HG03521 (cell line): ENCODE results near the gene ARAF.
"Not testable (repeated sequence)": the region's sequence is repeated elsewhere in the genome, so short reads cannot be mapped to it uniquely, and the experiment has no call there.

Experiments used
- ATAC-seq: cut with Tn5 transposase; IDR thresholded peaks from one replicate; pipeline ENCODE4 v1.9.1; 2021; ENCODE audit warnings: mild to moderate bottlenecking, moderate library complexity; ENCODE audit not compliant: unreplicated experiment

ARAF gene

DNA sequence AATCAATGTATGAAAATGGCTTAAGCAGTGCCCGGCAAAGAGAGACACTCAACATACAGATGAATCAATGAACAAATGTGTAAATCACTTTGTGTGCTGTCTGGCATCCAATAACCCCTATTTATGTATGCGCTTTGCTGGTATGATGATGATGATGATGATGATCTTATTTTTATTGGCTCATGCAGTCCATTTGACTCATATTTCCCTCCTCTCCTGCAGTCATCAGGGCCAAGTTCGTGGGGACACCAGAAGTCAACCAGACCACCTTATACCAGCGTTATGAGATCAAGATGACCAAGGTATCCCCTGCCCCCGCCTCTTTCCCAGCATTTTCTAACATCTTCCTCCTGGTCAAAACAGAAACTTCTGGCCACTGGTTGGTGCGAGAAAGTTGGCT, 23.7 kb downstream of the ARAF start:
- ATAC-seq: no peak

DNA sequence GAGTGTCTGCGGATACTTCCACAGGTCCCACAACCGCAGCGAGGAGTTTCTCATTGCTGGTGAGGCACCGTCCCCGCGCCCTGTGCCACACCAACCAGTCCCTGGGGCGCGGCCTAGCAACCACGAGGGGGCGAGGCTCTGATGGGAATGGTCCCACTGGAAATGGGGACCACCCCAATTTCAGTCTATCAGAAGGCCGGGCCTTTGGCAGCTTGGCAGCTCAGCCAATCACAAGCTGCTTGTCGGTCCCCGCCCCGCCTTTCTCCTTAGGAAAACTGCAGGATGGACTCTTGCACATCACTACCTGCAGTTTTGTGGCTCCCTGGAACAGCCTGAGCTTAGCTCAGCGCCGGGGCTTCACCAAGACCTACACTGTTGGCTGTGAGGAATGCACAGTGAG, 24.3 kb downstream of the ARAF start:
- ATAC-seq: no peak

DNA sequence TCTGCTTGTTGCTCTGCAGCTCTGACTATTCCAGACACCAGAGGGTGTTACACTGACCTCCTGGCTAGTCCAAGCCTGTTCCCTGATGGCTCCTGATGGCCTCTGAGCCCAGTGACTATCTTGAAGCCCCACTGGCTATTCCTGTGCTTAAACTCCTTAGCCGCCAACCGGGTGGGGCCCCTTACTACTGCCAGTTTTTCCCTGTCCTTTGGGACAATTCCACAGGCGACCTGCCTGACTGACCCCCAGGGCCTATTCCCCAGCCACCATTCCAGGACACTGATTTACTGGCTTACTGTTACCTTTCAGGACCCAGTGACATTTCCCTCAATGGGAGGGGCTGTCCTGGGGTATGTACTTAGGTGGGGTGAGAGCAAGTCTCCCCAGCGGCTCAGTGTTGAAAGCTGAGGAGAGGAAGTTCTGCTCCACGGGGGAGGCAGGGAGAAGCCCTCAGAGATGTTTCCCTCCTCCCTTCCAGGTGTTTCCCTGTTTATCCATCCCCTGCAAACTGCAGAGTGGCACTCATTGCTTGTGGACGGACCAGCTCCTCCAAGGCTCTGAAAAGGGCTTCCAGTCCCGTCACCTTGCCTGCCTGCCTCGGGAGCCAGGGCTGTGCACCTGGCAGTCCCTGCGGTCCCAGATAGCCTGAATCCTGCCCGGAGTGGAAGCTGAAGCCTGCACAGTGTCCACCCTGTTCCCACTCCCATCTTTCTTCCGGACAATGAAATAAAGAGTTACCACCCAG, 25.2 kb downstream of the ARAF start:
- no peak for ATAC-seq

DNA sequence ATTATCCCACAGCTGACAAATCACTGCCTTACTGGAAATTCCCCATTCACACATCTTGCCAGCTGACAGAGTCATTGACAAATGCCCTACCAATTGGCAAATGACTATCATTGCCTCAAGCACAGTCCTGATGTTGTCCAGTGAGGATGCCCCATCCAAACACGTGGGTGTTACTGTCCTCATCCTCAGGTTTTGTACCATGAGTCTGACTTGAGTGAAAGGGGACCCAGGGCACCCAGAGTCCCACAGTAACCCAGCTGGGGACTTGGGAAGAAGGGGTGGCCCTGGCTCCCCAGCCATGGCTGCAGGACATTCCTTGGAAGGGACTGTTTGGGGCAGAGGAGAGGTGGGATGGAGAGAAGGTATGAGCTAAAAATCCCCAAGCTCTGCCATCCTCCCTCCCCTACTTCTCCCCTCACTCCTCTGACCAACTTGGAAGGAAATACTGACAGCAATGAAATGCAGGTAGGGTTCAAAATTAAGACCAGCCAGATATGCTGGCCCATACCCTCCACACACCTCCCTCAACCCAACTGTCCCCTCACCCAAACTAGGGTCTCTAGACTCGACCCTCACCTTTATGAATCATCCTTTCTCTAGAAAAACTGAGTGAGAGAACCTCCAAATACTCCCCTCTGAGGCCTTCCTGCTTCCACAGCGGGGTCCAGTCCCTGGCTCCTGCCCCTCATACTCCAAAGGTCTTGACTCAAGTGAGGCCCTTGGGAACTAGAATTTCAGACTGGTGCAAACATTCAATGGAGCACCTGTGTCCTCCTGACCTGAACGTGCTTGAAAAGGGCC, 26.3 kb downstream of the ARAF start:
- ATAC-seq: no peak

DNA sequence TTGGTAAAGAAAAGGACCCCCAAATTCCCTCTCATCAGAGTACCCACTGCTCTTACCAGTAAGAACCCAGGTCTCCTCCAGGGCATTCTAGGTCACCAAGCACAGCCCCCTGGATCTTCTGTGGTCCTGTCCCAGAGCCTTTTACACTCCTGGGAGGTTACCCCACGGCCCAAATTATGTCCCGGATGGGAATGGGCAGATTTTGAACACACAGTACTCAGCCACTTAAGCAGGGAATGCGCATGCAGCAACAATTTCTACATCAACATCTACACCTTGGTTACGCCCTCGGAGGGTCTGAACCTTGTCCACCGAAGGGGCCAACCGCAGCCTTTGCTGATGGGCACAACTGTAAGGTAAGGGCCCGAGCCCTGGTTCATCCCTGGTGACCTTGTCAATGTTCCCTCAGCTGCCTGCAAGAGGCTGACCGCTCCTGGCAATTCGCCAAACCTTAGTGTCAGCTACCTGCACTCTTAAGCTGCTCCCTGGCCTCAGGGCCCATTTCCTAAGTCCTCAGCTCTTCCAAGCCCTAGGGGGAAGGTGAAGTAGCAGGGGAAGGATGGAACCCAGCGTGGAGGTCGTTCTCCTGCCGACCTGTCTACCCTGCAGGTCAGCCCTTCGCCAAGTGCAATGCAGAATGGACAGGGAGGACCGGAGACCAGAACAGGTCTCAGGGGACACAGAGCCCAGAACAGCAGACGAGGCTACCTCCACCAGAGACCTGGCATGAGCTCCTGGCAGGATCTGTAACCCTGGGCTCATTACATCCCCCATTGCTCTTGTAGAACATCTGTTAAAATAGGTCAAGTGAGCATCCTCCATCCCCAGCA, 27.1 kb downstream of the ARAF start:
- ATAC-seq: no peak

DNA sequence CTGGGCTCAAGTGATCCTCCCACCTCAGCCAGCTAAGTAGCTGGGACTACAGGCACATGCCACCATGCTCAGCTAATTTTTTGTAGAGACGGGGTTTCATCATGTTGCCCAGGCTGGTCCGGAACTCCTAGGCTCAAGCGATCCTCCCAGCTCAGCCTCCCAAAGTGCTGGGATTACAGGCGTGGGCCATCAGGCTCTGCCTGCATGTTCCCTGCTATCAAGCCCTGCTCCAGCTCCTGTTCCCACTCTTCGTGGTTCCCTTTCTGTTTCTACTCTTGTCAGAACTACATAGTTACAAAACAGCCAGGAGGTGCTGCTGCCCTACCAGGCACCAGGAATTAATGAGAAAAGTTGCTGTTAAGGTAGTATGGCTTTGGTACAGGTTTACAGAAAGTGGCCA, 30.0 kb downstream of the ARAF start:
- ATAC-seq: no peak

DNA sequence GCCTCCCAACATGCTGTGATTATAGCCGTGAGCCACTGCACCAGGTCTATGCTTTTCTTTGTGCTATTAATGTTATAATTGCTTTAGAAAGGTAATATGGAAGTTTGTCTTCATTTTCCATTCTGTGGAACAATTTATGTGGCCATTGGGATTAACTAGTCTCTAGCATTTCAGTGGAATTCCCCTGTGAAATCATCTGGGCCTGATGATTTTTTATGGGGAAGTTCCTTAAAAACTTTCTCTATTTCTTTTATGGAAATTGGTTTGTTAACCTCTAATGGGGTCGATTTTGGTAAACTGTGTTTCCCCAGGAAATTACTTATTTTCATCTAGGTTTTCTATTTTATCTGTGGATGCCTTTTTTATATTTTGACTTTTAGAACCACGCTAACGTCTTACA, 32.5 kb downstream of the ARAF start:
- ATAC-seq: no peak

DNA sequence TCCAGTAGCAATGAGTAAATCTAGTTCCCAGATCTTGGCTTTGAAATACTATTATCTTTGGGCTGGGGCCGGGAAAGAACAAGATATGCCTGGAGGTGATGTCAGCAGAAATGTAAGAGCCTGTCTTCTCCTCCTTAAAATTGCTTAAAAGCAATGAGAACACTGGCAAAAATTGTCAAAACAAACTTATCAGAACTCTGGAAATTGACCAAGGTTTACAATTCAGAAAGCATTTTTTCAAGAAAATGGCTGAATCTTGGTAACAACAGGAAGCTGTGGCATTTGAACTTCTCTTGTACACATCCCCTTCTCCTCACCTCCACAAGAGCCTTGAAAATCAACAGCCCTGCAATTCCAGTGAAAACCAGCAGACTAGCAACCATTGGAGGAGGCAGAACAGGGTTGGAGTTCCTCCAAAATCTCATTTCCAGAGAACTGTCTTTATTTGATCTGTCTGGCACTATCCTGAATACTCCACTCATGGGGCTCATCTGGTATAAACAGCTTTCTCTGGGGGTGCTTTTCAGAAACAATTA, 34.8 kb downstream of the ARAF start:
- ATAC-seq: no peak

DNA sequence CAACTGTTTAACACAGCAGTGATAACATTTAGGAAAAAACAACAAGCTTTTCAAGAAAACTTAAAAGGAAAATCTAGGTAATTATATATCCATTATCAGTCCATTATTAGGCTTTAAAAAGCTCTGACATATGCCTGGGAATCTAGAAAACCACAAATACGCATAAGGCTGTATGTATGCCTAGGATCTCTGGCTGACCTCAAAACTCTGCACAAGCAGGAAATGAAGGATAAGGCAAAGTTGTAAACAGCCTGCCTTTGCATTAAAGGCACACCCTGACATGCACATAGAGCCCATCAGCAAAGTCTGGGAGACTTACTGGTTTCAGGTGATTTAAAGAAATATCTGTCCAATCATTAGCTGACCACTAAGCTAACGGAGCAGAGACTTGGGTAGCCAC, 35.3 kb downstream of the ARAF start:
- ATAC-seq: no peak

DNA sequence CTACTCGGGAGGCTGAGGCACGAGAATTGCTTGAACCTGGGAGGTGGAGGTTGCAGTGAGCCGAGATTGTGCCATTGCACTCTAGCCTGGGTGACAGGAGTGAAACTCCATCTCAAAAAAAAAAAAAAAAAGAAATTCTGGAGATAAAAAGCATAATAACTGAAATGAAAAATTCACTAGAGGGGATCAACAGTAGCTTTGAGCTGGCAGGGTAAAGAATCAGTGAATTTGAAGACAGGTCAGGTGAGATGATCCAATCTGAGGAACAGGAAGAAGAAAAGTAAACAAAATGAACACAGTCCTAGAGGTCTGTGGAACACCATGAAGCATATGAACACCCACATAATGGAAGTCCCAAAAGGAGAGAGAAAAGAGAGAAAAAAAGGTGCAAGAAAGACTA, 36.2 kb downstream of the ARAF start:
- no peak for ATAC-seq

DNA sequence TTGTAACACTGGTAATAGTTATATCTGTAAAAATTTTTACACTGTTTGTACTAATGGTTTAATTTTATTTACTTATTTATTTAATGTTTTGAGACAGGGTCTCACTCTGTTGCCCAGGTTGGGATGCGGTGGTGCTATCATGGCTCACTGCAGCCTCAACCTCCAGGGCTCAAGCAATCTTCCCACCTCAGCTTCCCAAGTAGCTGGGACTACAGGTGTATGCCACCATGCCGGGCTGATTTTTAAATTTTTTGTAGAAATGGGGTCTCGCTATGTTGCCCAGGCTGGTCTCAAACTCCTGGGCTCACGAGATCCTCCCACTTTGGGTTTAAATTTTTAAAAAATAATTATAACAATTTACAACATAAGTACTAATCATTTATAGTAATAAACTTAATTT, 42.1 kb downstream of the ARAF start:
- ATAC-seq: not testable (repeated sequence)

DNA sequence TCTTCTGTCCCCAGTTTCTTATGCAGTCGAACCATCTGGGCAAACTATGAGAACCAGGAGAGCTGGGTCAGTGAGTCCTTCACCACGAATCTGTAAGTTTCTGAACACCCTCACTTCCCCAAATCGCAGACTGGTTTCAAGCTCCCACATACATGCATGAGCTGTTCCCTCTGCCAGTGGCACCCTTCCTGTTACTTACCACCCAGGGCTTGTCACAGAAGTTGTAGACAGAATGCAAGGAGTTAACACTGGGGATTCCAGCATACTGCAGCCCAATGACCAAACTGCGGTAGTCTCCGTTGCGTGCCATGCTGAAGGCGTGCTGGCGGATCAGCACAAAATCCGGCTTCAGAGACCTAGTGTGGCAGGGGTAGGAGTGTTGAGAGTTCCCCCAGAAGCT, 44.0 kb downstream of the ARAF start:
- ATAC-seq: no peak

DNA sequence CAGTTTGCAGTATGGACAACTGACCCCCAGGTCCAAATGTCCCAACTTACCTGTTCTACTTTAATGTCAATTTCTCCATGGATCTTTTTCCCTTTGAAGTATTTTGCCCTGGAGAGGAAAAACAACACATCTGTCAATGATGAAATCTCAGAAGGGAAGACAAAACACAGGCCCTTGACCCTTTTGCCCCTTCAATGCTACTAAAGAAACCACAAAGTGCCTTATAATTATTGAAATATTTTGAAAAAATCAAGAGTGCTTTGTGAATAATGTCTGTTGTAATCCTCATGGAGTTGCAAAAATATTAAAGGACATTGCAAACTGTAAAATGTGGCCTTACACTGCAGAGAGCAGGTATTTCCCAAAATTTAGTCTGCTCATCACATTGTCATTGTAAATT, 46.1 kb downstream of the ARAF start:
- no peak for ATAC-seq

DNA sequence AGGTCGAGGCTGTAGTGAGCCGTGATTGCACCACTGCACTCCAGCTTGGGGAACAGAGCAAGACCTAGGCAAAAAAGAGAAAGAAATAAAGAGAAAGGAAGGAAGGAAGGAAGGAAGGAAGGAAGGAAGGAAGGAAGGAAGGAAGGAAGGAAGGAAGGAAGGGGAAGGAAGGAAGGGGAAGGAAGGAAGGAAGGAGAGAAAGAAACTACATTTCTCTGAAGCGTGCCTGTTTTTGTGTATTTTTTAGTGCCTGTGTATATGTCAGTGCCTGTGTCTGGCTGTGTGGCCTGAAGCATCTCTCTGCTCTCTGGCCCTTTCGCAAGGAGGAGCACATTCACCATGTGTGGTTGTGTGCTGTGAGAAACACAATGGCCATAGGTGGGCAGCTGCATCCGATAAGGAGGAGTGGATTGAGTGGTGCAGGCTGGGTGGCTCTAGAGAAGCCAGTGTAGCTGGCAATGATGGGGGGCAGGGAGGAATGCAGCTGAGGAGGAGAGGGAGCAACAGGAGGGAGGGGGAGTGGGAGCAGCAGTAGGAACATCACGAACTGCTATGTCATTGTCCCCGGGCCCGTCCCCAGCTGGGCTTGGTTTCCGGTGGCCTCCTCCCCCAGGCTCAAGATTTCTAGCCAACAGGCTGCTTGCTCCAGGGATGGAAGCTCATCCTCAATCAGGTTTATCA, 47.3 kb downstream of the ARAF start:
- no peak for ATAC-seq

DNA sequence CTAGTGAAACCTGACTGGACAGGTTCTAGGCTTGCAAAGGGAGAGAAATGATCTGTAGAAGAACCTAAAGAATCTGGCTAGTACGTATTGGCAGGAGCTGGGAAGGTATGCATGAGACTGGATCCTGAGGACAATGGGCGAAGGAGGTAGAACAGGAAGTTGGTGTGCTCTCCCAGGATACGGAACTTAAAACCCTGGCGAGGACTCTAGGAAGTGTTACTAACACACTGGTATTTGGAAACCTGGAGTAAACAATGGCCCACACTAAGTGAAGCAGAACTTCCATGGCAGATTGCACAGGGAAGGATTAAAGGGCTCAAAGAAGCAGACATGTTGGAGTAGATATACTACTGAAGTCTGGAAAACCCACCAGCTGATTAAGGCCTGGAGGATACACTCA, 49.5 kb downstream of the ARAF start:
- ATAC-seq: no peak

DNA sequence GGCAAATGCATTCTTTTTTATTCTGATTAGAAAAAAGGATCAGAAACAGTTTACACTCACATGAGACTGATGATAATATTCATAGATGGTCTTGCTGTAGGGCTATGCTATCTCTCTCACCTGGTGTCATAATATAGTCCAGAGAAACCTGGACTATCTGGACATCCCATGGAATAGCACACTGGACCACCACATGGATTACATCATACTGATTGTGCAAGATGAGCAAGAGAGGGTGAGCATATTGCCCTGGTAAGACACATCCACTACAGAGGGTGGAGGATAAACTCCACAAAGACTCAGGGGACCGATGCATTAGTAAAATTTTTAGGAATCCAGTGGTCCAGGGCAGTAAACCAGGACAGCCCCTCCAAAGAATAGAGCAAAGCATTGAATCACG, 50.5 kb downstream of the ARAF start:
- no peak for ATAC-seq

DNA sequence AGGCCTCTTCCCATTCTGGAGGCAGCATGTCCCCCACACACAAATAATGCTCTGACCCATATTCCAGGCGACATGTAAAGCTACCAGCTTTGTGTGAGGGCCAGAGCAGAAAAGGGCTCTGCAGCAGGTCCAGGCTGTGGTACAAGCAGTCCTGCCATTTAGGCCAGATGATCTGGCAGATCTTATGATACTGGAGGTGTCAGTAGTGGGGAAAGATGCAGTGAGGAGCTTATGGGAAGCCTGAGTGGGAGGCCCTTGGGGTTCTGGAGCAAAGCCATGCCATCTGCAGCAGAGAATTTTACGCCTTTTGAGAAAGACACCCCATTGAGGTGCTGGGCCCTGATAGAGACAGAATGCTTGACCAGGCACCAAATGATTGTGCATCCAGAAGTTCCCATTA, 50.9 kb downstream of the ARAF start:
- ATAC-seq: no peak

DNA sequence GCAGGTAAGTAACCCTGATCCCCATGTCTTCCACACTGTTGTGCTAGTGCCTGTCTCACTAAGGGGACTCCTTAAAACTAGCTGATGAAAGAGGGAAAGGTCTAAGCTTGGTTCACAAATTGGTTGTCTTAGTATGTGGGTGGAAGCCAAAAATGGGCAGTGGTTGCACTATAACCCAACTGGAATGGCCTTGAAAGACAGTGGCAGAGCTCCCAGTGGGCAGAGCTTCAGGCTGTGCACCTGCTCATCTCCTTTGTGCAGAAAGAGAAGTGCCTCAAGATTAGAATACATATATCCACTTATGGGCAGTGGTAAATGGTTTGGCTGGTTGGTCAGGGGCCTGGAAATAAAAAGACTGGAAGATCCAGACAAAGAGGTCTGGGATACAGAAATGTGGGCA, 51.4 kb downstream of the ARAF start:
- ATAC-seq: no peak

DNA sequence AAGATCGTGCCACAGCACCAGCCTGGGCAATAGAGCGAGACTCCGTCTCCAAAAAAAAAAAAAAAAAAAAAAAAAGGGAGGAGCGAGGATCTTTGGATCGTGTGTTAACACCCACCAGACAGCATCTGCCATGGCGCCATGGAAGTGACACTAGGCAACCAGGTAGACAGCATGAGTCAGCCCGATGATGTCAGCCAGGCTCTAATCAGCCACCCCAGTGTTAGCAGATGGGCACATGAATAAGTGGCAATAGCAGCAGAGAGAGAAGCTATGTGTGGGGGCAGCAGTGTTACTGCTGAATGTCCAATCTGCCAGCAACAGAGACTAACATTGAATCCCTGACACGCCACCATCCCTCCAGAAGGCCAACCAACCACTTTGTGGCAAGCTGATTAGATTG, 52.1 kb downstream of the ARAF start:
- ATAC-seq: no peak

DNA sequence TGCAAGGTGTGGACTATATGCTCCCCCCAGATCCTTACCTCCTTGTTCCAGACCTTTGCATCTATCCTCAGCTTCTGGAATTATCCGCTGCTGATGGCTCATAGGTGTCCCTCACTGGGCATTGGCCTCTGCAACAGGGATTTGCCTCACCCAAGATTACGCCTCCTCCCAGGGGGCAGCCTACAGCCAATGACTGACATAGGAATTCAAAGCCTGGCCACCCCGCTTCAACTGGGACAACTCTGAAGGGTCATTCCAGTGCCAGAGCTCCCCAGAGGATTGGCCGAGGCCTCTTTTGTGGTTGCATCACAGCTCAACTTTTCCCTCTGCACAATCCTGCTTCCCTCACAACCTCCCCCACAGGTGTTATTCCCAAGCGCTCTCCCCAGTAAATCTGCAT, 53.6 kb downstream of the ARAF start:
- ATAC-seq: no peak

DNA sequence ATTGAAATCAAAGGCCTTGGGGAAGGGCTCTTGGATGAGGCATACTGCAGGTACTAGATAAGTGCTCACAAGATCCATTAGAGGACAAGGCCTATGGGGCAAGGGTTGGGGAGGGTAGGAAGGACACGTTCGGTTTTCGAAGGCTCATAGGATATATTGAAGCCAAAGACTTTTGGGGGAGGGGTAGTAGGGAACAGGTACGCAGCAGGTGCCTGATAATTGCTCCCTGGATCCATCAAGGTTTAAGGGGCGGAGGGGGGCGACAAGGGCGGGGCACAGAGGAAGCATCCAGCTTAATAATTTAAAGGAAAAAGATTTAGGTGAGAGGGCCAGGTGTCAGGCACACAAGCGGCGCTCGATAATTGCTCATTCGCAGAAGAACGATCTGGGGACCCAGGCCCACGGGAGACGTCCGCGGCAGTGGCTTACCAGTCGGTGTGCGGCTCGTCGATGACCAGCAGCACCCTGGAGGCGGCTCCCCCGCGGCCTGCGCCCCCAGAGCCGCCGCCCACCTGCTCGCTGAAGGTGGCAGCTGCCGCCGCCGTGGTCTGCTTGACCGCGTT, 58.0 kb downstream of the ARAF start:
- no peak for ATAC-seq
